A549 (cell line): ENCODE results near the gene MED23. TPM values are rescaled to one million over a fixed set of nuclear protein-coding genes. Genes with fewer than 3 reads are reported as not detected.

Experiments used
- ATAC-seq, 2 experiments: fragments of 200-7000 bp in 1 of 2; fragments of >200 bp in 1 of 2; cut with Nextera tagmentation in 1 of 2; cut with Tn5 transposase in 1 of 2; 3 replicates each; pipeline versions ENCODE4 v1.8.0 to v1.9.1; 2018 to 2020; ENCODE audit warnings: mild to moderate bottlenecking in 1 of 2, moderate library complexity in 1 of 2
- CTCF ChIA-PET: fragments of 300-600 bp; sonication (Branson Sonifier 250); formaldehyde crosslinking; extraction: SDS; loops from one replicate; lab custom pipeline; 2021; ENCODE audit warnings: antibody characterized with exemption, inconsistent platforms; lab: Yijun Ruan, JAX
- POLR2A ChIA-PET: fragments of 350-600 bp; formaldehyde crosslinking; extraction: SDS; loops from one replicate; lab custom pipeline; 2021; ENCODE audit warnings: antibody characterized with exemption, inconsistent platforms; lab: Yijun Ruan, JAX
- DNase-seq, 2 experiments: peaks; one replicate each; pipeline versions ENCODE4 v3.0.0 to v3.0.0-alpha.2; 2011 to 2016; ENCODE audit warnings: low read depth in 1 of 2, low spot score in 1 of 2
- FAIRE-seq: peaks from 2 replicates; lab custom pipeline; 2011; peaks lifted over from hg19 to GRCh38; lab: Jason Lieb, UNC
- H3K27ac ChIP-seq, 2 experiments: fragments of >200 bp; sonication (Bioruptor Twin); formaldehyde crosslinking; 3 replicates each; pipeline ENCODE4 v1.5.1; 2016 to 2017
- H3K4me1 ChIP-seq: fragments of >200 bp; sonication (Bioruptor Twin); formaldehyde crosslinking; 3 replicates; pipeline ENCODE4 v1.6.1; 2016
- H3K4me2 ChIP-seq: fragments of >200 bp; sonication (Bioruptor Twin); formaldehyde crosslinking; 3 replicates; pipeline ENCODE4 v1.6.1; 2016
- H3K4me3 ChIP-seq: fragments of >200 bp; sonication (Bioruptor Twin); formaldehyde crosslinking; 3 replicates; pipeline ENCODE4 v1.5.1; 2016
- H3K9me3 ChIP-seq: fragments of >200 bp; sonication (Bioruptor Twin); formaldehyde crosslinking; 3 replicates; pipeline ENCODE4 v1.6.1; 2016
- CBX2 ChIP-seq: fragments of 200-600 bp; sonication (generic); IDR thresholded peaks from 2 replicates; pipeline ENCODE4 v1.6.1; 2016; ENCODE audit warnings: low read depth, mild to moderate bottlenecking, borderline replicate concordance
- CBX8 ChIP-seq: fragments of 200-600 bp; sonication (generic); IDR thresholded peaks from 2 replicates; pipeline ENCODE4 v1.6.1; 2016
- CEBPB ChIP-seq, 2 experiments: fragments of >200 bp in 1 of 2; sonication (Bioruptor Twin) in 1 of 2; formaldehyde crosslinking in 1 of 2; IDR thresholded peaks; 2 replicates each; pipeline ENCODE4 v1.6.1; 2012 to 2016
- CHD2 ChIP-seq: fragments of 150-350 bp; IDR thresholded peaks from 2 replicates; pipeline ENCODE4 v1.6.1; 2014; ENCODE audit warnings: low read length; ENCODE audit not compliant: partially characterized antibody
- FOSL2 ChIP-seq, 2 experiments: fragments of 450-650 bp in 1 of 2; fragments of >200 bp in 1 of 2; sonication (Bioruptor Twin) in 1 of 2; formaldehyde crosslinking; IDR thresholded peaks; 2 replicates each; pipeline versions ENCODE4 v1.5.0 to v1.6.1; 2016 to 2020; ENCODE audit warnings: mild to moderate bottlenecking in 1 of 2, moderate library complexity in 1 of 2
- FOXS1 ChIP-seq: fragments of 250-450 bp; sonication (Bioruptor Pico); IDR thresholded peaks from 2 replicates; pipeline ENCODE4 v1.5.0; 2020; ENCODE audit warnings: mild to moderate bottlenecking, moderate library complexity
- GATA3 ChIP-seq: IDR thresholded peaks from 2 replicates; pipeline ENCODE4 v1.6.1; 2012; ENCODE audit warnings: borderline replicate concordance
- HDAC2 ChIP-seq: fragments of 200-600 bp; sonication (generic); IDR thresholded peaks from 2 replicates; pipeline ENCODE4 v1.6.1; 2016
- HMGXB4 ChIP-seq: fragments of 250-450 bp; sonication (Bioruptor Pico); IDR thresholded peaks from 2 replicates; pipeline ENCODE4 v1.5.0; 2021; ENCODE audit warnings: mild to moderate bottlenecking, moderate library complexity, borderline replicate concordance
- KDM5A ChIP-seq: fragments of 200-600 bp; sonication (generic); IDR thresholded peaks from 2 replicates; pipeline ENCODE4 v1.6.1; 2016; ENCODE audit warnings: antibody characterized with exemption, mild to moderate bottlenecking
- MAFK ChIP-seq: fragments of 450-650 bp; IDR thresholded peaks from 2 replicates; pipeline ENCODE4 v1.6.1; 2014; ENCODE audit not compliant: partially characterized antibody
- MAX ChIP-seq: IDR thresholded peaks from 2 replicates; pipeline ENCODE4 v1.6.1; 2012
- MAZ ChIP-seq: fragments of 150-350 bp; IDR thresholded peaks from 2 replicates; pipeline ENCODE4 v1.6.1; 2014; ENCODE audit warnings: antibody characterized with exemption, low read depth, low read length, borderline replicate concordance
- NFE2L2 ChIP-seq: fragments of 150-350 bp; conservative IDR thresholded peaks from 2 replicates; pipeline ENCODE4 v1.6.1; 2014; ENCODE audit warnings: low read length
- POLR2A ChIP-seq: IDR thresholded peaks from 2 replicates; pipeline ENCODE4 v1.6.1; 2012; ENCODE audit warnings: mild to moderate bottlenecking, low read length
- RARB ChIP-seq: fragments of 250-450 bp; sonication (Bioruptor Pico); IDR thresholded peaks from 2 replicates; pipeline ENCODE4 v1.8.0; 2021; ENCODE audit warnings: mild to moderate bottlenecking, moderate library complexity
- REST ChIP-seq: fragments of 200-600 bp; sonication (generic); IDR thresholded peaks from 2 replicates; pipeline ENCODE4 v1.6.1; 2016; ENCODE audit warnings: antibody characterized with exemption, mild to moderate bottlenecking, moderate library complexity
- SMC3 ChIP-seq: fragments of >200 bp; sonication (Bioruptor Twin); formaldehyde crosslinking; IDR thresholded peaks from 3 replicates; pipeline ENCODE4 v1.6.1; 2018; ENCODE audit warnings: inconsistent platforms
- SREBF2 ChIP-seq: fragments of 450-650 bp; IDR thresholded peaks from 2 replicates; pipeline ENCODE4 v1.6.1; 2014; ENCODE audit warnings: mild to moderate bottlenecking, moderate library complexity
- TFCP2L1 ChIP-seq: fragments of 250-450 bp; sonication (Bioruptor Pico); IDR thresholded peaks from 2 replicates; pipeline ENCODE4 v1.5.0; 2021; ENCODE audit warnings: mild to moderate bottlenecking
- TP53 ChIP-seq: fragments of 250-450 bp; sonication (Bioruptor Pico); IDR thresholded peaks from 2 replicates; pipeline ENCODE4 v1.5.0; 2021; ENCODE audit warnings: mild to moderate bottlenecking, moderate library complexity
- ZC3H11A ChIP-seq: fragments of 450-650 bp; IDR thresholded peaks from 2 replicates; pipeline ENCODE4 v1.6.1; 2014; ENCODE audit warnings: antibody characterized with exemption, mild to moderate bottlenecking
- ZNF302 ChIP-seq: fragments of 250-450 bp; sonication (Bioruptor Pico); IDR thresholded peaks from 2 replicates; pipeline ENCODE4 v1.9.0; 2021; ENCODE audit warnings: inconsistent platforms, mild to moderate bottlenecking, moderate library complexity
- ZSCAN20 ChIP-seq: fragments of 250-450 bp; sonication (Bioruptor Pico); IDR thresholded peaks from 2 replicates; pipeline ENCODE4 v1.8.0; 2022; ENCODE audit warnings: mild to moderate bottlenecking, moderate library complexity
- WGBS: methylation state at CpG from one replicate; pipeline ENCODE4 v1.1.6; 2017; ENCODE audit errors: missing lambda C conversion rate; 5-methylcytosine and 5-hydroxymethylcytosine counted together
- polyA plus RNA-seq, 4 experiments: library from polyadenylated mRNA; depleted of rRNA in 3 of 4; stranded (reverse); fragments of >200 nt; fragmentation: RNase III in 1 of 4; extraction: RNeasy Plus Mini Kit Qiagen cat#74134 plus additional on column Dnase treatment in 1 of 4; gene quantifications; 2 replicates in 3 of 4; 3 replicates in 1 of 4; pipeline ENCODE4 v1.2.3, GENCODE V29; 2011 to 2017
- TF ChIP-seq, protein P1 (sequence below): fragments of 250-450 bp; sonication (Bioruptor Pico); IDR thresholded peaks from 2 replicates; pipeline ENCODE4 v1.5.0; 2020; ENCODE audit warnings: low read depth, mild to moderate bottlenecking, moderate library complexity
- TF ChIP-seq, protein P2 (sequence below): IDR thresholded peaks from 2 replicates; pipeline ENCODE4 v1.6.1; 2012
- TF ChIP-seq, protein P3 (sequence below): fragments of 450-650 bp; IDR thresholded peaks from 2 replicates; pipeline ENCODE4 v1.6.1; 2014; ENCODE audit warnings: antibody characterized with exemption

The MED23 gene
- polyA plus RNA-seq, 2 of the 4 experiments (the other 2 are of a cell fraction): 7.6 to 23.1 TPM

- Histone ChIP-seq H3K9me3 (no peaks in the 10 kb centered on the region), H3K4me2 (no peak overlapping the region), H3K4me1 (no peaks in the 10 kb centered on the region), H3K27ac (no peak overlapping the region), H3K4me3 (no peak overlapping the region)
- POLR2A ChIA-PET: no interaction called here
- DNase-seq: no peak
- no peak for ATAC-seq
- 90% methylated on average over 5 of the region's 5 CpGs for WGBS
- FAIRE-seq: no peak
- TF ChIP-seq CBX8: no peak
- TF ChIP-seq FOSL2 (IDR thresholded peaks at IDR 0.05): no peak
- no peak for TF ChIP-seq FOSL2 (CRISPR knock-in tag; IDR thresholded peaks at IDR 0.05)
- TF ChIP-seq, protein P1, sequence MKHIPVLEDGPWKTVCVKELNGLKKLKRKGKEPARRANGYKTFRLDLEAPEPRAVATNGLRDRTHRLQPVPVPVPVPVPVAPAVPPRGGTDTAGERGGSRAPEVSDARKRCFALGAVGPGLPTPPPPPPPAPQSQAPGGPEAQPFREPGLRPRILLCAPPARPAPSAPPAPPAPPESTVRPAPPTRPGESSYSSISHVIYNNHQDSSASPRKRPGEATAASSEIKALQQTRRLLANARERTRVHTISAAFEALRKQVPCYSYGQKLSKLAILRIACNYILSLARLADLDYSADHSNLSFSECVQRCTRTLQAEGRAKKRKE: no peak
- TF ChIP-seq ZSCAN20: no peak
- no peak for TF ChIP-seq CEBPB (IDR thresholded peaks at IDR 0.05)
- no peak for TF ChIP-seq ZC3H11A
- TF ChIP-seq KDM5A: no peak
- TF ChIP-seq POLR2A: no peak
- TF ChIP-seq HDAC2: no peak
- TF ChIP-seq ZNF302 (CRISPR knock-in tag): no peak
- TF ChIP-seq HMGXB4 (CRISPR knock-in tag): no peak
- TF ChIP-seq NFE2L2: no peak
- no peak for TF ChIP-seq SREBF2
- CTCF ChIA-PET: interaction anchor here (1.2 to 1.8 kb wide), 2 partner anchors 14 to 52 kb away, joined by 3 to 6 read pairs; partner anchors contain the start of gene MED23
Observed at GRCh38 chr6:131575834-131576478, 52.1 kb downstream of the MED23 start.

- 79% methylated on average over 4 of the region's 4 CpGs for WGBS
- ATAC-seq (no peak), DNase-seq (no peak), FAIRE-seq (no peak)
- no peak overlapping the region for H3K27ac ChIP-seq
- no peak overlapping the region for H3K4me2 ChIP-seq
- H3K9me3 ChIP-seq: no peaks in the 10 kb centered on the region
- no peaks in the 10 kb centered on the region for H3K4me1 ChIP-seq
- ChIA-PET CTCF (interaction anchor here (0.5 kb wide), 1 partner anchor 10 kb away, joined by 3 read pairs; no protein-coding TSS in a partner anchor), POLR2A (no interaction called here)
- no peak overlapping the region for H3K4me3 ChIP-seq
- TF ChIP-seq REST (no peak), MAFK (no peak), FOXS1 (no peak), CHD2 (no peak), TP53 (CRISPR knock-in tag) (no peak), SMC3 (no peak), GATA3 (no peak), RARB (no peak), HMGXB4 (CRISPR knock-in tag) (no peak), CBX2 (no peak), MAX (no peak), TFCP2L1 (no peak), MAZ (no peak)
- TF ChIP-seq, protein P2, sequence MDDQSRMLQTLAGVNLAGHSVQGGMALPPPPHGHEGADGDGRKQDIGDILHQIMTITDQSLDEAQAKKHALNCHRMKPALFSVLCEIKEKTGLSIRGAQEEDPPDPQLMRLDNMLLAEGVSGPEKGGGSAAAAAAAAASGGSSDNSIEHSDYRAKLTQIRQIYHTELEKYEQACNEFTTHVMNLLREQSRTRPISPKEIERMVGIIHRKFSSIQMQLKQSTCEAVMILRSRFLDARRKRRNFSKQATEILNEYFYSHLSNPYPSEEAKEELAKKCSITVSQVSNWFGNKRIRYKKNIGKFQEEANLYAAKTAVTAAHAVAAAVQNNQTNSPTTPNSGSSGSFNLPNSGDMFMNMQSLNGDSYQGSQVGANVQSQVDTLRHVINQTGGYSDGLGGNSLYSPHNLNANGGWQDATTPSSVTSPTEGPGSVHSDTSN: no peak
- TF ChIP-seq, protein P3, sequence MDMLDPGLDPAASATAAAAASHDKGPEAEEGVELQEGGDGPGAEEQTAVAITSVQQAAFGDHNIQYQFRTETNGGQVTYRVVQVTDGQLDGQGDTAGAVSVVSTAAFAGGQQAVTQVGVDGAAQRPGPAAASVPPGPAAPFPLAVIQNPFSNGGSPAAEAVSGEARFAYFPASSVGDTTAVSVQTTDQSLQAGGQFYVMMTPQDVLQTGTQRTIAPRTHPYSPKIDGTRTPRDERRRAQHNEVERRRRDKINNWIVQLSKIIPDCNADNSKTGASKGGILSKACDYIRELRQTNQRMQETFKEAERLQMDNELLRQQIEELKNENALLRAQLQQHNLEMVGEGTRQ: no peak
- TF ChIP-seq, protein P1: no peak
Observed at GRCh38 chr6:131574686-131575085, 53.4 kb downstream of the MED23 start.
